H54 (cell line): Measurements from ENCODE around the gene UBLCP1.

Source experiments
- DNase-seq: peaks from one replicate; pipeline ENCODE4 v3.0.0; 2011; ENCODE audit warnings: low spot score, mixed read lengths; ENCODE audit not compliant: insufficient read length
- FAIRE-seq: peaks from 3 replicates; lab custom pipeline; 2011; peaks lifted over from hg19 to GRCh38; lab: Jason Lieb, UNC
- POLR2A ChIP-seq: IDR thresholded peaks from 2 replicates; pipeline ENCODE4 v1.6.1; 2011; ENCODE audit warnings: low read depth, mild to moderate bottlenecking, low read length

Gene UBLCP1

DNA sequence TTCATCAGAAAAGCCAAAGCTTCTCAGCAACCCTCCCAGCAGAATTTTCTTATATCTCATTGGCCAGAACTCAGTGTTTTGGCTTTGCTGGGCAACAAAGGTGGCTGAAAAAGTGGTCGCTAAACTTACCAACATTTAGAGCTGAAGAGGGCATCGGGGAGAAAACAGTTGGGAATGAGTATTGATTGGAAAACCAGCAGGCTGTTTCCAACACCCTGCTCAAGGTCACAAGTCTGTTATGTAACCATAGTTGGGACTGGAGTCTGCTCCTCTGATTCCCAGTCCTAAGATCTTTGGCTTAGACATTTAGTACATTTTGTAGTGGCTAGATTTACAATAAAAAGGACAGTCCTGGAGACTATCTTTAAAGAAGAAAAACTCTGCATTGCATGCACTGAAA lies 50.1 kb downstream of the UBLCP1 start:
- FAIRE-seq = no peak
- no peak for TF ChIP-seq POLR2A
- DNase-seq = no peak

DNA sequence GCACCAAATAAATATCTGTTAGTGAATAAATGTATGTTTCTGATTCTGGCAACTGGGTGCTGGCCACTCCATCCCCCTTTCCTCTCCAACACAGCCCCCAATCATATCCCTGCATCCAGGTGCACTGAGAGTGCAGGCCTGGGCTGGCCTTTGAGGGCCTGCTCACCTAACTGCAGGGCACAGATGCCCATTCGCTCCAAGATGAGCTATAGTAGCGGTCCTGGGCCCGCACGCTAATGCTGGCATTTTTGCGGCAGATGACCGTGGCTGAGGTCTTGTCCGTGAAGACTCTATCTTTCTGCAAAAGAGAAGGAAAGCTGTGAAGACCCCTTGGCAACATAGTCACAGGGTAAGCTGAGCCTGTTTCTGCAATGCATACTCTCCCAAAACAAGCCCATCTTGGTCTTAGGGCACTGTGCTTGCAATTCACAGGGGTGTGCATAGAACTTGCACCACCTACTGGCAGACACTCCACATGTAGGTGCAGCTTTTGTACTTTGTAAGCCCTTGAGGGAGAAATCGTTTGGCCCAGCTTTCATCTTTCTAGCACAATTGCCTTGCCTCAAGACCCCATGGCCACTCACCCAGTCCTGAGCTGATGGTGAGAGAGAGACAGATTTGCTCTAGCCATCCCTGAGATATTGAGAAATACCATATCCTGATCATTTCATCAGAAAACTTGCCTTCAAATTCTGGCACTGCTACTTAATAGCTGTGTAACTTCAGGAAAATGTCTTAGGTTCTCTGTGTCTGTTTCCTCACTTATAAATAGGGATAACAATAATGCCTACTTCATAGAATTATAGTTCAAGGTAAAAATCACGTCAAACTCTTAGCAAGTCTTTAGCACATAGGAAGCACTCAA lies 53.7 kb downstream of the UBLCP1 start:
- FAIRE-seq (no peak), DNase-seq (peak; percentile 43)

DNA sequence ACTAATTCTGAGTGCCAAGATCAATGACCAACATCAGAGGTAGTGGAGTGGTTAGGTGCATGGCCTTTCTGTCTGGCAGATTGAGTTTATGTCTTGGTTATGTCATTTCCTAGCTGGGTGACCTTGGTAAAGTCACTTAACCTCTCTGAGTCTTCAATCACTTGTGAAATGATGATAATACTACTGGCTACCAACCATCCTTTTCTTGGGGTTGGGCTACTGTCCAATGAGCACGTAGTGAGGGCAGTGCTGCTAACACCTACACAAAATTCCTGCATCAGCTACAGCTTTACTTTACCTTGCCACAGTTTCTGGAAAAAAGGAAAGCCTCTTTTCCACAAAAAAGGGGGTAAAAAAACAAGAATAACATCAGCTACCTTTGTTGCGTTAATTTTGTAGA lies 54.8 kb downstream of the UBLCP1 start:
- no peak for TF ChIP-seq POLR2A
- FAIRE-seq (no peak), DNase-seq (no peak)

More for the DNA sequence above, 53.7 kb downstream of the UBLCP1 start:
- no peak for TF ChIP-seq POLR2A

DNA sequence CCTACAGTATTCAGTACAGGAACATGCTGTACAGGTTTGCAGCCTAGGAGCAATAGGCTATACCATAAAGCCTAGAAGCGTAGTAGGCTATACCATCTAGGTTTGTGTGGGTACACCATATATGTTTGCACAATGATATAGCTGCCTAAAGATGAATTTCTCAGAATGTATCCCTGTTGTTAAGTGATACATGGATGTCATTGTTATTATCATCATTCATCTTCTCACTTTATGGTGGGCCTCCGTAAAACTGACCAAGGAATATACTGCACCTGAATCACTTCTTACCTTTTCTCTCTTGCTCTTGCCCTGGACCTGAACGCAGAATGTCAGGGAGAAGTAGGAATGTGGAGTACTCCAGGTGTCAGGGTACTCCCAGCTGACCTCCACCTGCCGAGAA lies 55.4 kb downstream of the UBLCP1 start:
- DNase-seq (no peak), FAIRE-seq (no peak)
- TF ChIP-seq POLR2A = no peak

DNA sequence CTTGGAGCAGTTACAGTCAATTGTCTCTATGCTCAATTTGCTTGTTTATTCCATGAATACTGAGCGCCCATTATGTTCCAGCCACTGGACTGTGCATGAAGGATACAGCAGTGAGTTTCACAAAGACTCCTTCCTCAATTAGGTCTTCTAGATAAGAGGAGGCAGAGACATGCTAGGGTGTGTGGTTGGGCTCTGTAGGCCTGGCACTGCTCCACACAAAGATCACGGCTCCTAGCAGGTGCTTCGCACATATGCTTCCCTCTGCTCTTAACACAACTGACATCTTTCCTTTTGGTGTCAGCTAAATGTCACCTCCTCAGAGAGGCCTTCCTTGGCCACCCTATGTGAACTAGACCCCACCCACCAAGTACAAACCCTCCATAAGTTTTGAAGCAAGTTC lies 56.3 kb downstream of the UBLCP1 start:
- DNase-seq = no peak
- no peak for TF ChIP-seq POLR2A

DNA sequence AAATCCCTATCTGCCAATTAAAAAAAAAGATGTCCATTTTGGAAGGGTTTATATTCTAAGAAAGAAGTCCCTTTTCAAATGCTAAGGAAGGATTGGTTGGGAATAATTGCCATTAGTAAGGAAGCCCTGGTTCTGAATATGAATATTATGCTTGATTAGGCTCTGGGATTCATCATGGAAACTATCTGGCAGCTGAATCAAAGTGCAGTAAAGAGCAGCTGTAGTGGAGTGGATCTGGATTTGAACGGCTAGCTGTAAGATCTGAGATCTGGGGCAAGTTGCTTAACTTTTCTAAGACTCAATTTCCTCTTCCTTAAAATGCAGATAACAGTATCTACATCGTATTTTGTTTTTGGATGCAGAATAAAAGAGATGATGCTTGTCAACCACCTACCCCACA lies 56.7 kb downstream of the UBLCP1 start:
- no peak for DNase-seq
- FAIRE-seq = no peak
- no peak for TF ChIP-seq POLR2A

More for the DNA sequence above, 56.3 kb downstream of the UBLCP1 start:
- FAIRE-seq = no peak

DNA sequence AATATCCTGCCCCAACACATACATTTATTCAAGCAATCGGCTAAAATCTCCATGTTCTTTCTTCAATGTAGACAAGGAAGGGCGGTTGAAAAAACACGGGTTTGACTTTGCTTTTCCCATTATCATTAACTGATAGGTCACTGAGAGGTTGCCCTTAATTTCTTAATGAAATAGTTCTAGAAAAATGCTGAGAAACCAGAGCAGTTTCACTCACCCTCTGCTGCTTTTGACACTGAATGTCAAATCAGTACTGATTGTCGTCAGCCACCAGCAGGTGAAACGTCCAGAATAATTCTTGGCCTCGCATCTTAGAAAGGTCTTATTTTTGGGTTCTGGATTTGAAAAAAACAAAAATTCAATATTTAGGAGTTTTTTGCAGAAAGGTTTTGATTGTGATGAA lies 59.1 kb downstream of the UBLCP1 start:
- TF ChIP-seq POLR2A = no peak
- no peak for DNase-seq
- no peak for FAIRE-seq

DNA sequence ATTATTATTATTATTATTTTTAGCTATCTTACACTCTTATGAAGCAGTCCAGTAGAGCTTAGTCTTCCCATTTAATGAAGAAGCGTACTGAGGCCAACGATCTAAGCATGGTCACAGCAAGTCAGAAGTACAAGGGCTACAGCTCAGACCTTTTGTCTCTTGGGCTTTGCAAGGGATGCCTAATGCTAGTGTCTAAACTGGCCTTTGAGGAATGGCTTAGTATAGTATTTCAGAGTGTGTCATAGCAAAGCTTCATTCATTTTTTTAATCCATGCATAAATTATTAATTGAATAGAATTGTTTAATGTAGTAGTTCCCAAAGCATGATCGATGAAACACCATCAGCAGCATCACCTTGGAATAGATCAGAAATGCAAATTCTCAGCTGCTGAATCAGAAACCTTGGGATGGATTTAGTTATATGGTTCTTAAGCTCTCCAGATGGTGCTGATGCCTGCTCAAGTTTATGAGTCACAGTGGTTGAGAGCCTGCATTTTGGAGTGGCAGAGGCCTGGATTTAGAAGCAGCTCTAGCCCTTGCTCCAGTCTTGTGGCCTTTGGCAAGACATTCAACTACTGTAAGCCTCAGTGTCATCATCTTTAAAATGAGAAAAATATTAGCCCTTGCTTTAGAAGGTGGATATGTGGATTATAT lies 61.1 kb downstream of the UBLCP1 start:
- TF ChIP-seq POLR2A = no peak
- DNase-seq (peak; percentile 50), FAIRE-seq (peak; percentile 80)

DNA sequence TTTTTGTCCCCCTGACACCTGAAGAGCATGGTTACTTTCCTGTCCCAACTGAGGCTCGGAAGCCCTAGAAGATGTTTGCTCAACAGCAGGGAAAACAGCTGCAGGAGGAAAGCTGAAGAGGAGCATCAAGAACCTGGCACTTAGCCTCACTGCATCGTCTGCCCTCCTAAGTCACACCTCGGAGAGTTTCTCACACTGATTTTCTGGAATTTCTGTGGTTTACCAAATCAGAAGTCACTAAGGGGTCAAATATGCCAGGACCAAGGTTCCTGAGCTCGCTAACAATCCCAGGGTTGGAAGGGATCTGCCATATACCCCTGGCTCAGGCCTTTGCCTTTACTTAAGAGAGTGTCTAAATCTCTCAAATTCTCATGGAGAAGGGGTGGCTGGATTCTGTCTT lies 61.9 kb downstream of the UBLCP1 start:
- DNase-seq = no peak
- no peak for FAIRE-seq
- no peak for TF ChIP-seq POLR2A

DNA sequence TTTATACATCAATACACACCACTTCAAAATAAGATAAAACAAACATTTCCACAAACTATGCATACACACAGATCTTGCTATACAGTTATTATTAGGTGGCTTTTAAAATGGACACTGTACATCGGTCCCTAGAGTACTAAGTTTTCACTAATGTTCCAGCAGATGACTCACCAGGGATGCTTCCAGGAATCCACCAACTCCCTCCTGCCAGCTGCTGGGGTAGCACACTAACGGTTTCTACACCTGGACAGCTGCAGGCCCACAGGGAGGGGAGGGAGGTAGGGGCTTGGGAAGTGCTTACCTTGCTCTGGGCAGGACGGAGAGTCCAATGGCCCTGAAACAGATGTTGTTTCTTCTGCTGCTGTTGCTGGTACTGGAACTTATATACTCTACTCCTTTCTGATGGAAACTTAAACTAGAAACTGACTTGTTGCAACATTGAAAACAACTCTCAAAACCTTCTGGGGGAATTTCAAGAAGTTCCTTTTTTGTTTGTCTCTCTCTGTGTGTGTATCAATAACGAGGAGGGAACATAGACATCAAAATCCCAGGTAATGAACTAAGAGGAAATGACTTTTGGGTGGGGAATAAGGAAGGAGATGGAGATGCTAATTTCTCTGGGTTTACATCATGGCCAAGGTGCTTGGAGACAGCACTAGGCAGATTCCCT lies 67.2 kb downstream of the UBLCP1 start, which contains the start of gene IL12B:
Gene IL12B (minus strand): TSS at position 357 of the 670 bp plus-strand sequence. CDS start 3,705 bp downstream, outside the sequence.
- TF ChIP-seq POLR2A = no peak
- FAIRE-seq (no peak), DNase-seq (peak; percentile 26)

DNA sequence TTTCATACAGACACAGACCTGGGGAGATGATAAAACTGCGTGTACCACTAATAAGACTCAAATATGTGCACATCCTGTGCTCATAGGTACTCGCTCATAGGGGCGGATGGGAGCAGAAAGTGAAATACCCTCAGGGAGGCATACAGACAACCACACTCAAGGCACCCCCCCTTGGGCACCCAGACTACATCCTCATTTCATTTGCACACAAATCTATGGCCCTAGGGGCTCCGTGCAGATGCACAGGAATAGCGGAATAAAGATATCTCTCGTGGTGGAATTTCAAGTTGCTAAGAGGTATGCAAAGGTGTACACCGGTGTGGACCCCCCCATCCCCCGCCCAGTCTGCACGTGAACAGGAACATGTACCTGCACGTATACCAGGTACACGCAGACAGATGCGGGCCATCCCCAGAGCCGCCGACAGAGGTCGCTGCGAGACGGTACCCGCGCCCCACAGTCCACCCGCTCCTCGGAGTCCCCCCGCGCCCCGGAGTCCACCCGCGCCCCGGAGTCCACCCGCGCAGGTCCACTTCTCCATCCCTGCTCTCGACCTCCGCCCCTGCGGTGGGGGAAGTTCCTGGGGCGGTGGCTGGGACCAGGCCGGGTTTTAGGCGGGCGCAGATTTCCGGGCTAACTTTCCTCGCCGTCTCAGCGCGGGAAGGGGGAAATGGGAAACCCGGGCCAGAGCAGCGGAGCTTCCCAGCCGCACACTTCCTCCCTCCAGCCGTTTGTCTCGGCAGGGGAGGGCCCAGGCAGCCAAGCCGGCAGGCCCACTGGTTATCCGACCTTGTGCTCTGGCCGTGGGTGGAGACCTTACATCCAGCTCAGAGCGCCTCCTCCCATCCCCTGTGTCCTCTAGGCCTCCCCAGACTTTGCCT lies 68.2 kb downstream of the UBLCP1 start:
- FAIRE-seq (no peak), DNase-seq (peak; percentile 62)
- TF ChIP-seq POLR2A = peak; percentile 16; the same call in 1 of the 2 replicates

DNA sequence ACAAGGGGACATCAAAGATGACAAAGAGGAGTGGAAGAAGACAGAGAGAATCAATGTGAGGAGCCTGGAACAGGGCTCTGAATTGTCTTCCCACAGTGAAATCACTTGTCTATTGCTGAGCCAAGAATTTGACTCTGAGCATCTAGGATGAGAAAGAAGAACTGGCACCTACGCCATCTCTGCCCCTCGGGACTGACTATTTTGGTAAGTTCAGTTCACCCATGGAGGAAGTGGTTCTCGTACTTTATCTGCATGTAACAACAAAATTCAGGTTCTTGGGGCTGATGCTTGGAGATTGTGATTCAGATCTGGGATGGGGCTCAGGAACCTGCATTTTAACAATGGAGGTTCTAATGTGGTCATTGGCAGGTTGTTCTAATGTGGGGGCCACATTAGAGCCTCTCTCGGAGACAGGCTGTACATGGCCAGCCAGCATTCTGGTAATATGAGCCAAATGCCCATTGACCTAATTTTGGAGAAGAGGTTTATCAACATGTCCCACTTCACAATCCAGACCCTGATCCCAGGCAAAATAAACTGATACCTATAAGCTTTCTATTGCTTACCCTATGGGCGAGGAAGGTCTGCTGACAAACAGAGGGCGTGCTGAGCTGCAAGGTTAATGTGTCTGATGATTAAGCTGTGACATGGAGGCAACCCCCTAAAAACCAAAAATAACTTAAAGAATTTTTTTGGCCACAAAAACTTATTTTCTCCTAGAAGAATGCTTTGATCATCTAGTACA lies 69.9 kb downstream of the UBLCP1 start:
- DNase-seq (no peak), FAIRE-seq (no peak)
- no peak for TF ChIP-seq POLR2A
